Small intestine (tissue), 7 donors: ENCODE data around the gene NXPE3. TPM values are rescaled to one million over a fixed set of nuclear protein-coding genes. Genes with fewer than 3 reads are reported as not detected.

Experiments used
- DNase-seq, 2 donors: peaks; one replicate each; pipeline versions ENCODE4 v3.0.0 to v3.0.0-alpha.2; 2013
- FAIRE-seq: peaks from 2 replicates; lab custom pipeline; 2012; peaks lifted over from hg19 to GRCh38; lab: Jason Lieb, UNC
- H3K27ac ChIP-seq, 3 donors: one replicate each; pipeline ENCODE4 v1.5.1; 2013; ENCODE audit warnings: low read length in 2 of 3, mild to moderate bottlenecking in 2 of 3, control low read depth in 1 of 3, inconsistent platforms in 1 of 3, low read depth in 1 of 3, moderate library complexity in 1 of 3
- H3K27me3 ChIP-seq, 3 donors: one replicate each; pipeline ENCODE4 v1.6.1; 2013; ENCODE audit warnings: low read length in 3 of 3, inconsistent platforms in 1 of 3; ENCODE audit not compliant: control insufficient read depth in 3 of 3, insufficient read depth in 3 of 3
- H3K36me3 ChIP-seq, 3 donors: one replicate each; pipeline ENCODE4 v1.6.1; 2013; ENCODE audit warnings: low read length in 3 of 3, inconsistent platforms in 1 of 3, low read depth in 1 of 3, mild to moderate bottlenecking in 1 of 3, moderate library complexity in 1 of 3; ENCODE audit not compliant: control insufficient read depth in 3 of 3, insufficient read depth in 2 of 3
- H3K4me1 ChIP-seq, 3 donors: one replicate each; pipeline ENCODE4 v1.6.1; 2013; ENCODE audit warnings: low read length in 2 of 3, inconsistent platforms in 1 of 3, low read depth in 1 of 3, mild to moderate bottlenecking in 1 of 3, moderate library complexity in 1 of 3; ENCODE audit not compliant: control insufficient read depth in 3 of 3, insufficient read depth in 2 of 3
- H3K4me3 ChIP-seq, 3 donors: one replicate each; pipeline ENCODE4 v1.5.1; 2013; ENCODE audit warnings: low read length in 3 of 3, control low read depth in 1 of 3, inconsistent platforms in 1 of 3, low read depth in 1 of 3, mild to moderate bottlenecking in 1 of 3, moderate library complexity in 1 of 3
- H3K9me3 ChIP-seq, 2 donors: one replicate each; pipeline ENCODE4 v1.6.1; 2013; ENCODE audit warnings: low read depth in 1 of 2, low read length in 1 of 2; ENCODE audit not compliant: control insufficient read depth in 2 of 2, insufficient read depth in 1 of 2
- WGBS, 3 donors: extraction: QIAGEN DNeasy Blood & Tissue Kit; methylation state at CpG; one replicate each; pipeline ENCODE4 v1.1.7; 2013; 5-methylcytosine and 5-hydroxymethylcytosine counted together
- polyA plus RNA-seq, 4 donors: library from polyadenylated mRNA; stranded (reverse) in 3 of 4; unstranded in 1 of 4; fragments of 200-250 nt in 3 of 4; fragments of 120-200 nt in 1 of 4; gene quantifications; one replicate each; pipeline versions ENCODE4 v1.2.1 to v1.2.3, GENCODE V29; 2013
- donor health status: healthy with polysubstance abuse.
- donor health status: control.
- donor health status: control.
- donor health status: Bipolar disorder and iron deficiency.
- donor health status: healthy.

Gene NXPE3
- polyA plus RNA-seq, 4 donors: 0.45 to 5.4 (median 1.5) TPM

DNA sequence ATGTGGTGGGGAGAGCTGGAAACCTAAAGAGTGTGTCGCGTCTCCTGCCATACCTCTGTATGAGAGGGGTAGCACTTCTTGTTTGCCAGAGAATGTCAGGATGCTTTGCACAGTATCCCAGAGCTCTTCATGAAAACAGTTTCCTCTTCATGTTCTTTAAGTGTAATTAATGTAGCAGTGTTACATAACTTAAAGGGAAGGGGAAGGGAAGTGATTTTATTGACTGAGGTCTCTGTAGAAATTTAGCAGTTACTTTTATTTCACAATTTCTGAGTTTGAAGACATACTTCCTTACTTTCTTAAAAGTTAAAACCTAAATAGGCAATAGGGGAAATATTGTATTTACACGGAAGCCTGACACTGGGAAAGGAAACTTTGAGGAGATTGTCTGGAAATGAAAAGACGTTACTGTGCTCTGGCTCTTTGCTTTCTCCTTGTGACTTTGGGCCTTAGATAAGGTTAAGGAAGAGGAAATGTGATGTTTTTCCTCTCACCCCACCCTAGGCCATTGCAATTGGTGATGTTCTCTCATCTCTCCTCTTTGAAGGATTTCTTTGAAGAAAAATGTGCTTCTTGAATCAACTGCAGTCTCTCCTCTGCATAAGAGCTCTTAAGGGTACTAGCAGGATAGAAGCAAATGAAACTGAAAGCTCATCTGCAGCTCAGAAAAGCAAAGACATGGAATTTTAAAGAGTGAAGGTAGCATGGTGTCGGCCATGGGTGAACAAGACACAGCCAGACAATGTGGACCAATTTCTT, 6.0 kb downstream of the NXPE3 start:
- no peak for DNase-seq
- H3K9me3 ChIP-seq: no peaks in the 10 kb centered on the region

DNA sequence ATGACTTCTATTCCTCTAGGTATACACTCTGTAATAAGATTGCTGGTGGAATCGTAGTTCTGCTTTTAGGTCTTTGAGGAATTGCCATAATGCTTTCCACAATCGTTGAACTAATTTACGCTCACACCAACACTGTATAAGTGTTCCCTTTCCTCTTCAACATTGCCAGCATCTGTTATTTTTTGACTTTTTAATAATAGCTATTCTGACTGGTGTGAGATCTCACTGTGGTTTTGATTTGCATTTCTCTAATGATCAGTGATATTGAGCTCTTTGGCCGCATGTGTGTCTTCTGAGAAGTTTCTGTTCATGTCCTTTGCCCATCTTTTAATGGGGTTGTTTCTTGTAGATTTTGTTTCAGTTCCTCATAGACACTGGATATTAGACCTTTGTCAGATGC, 12.8 kb downstream of the NXPE3 start:
- Histone ChIP-seq H3K27me3 (no peaks in the 10 kb centered on the region), H3K27ac (peak overlapping the region in 1 of 3 donors; percentile 38), H3K4me1 (no peaks in the 10 kb centered on the region), H3K36me3 (peaks cover 0 to 6% (median 4%) of the 10 kb centered on the region in 3 donors), H3K4me3 (no peak overlapping the region), H3K9me3 (peaks cover 0 to 2% of the 10 kb centered on the region in 2 donors)
- no peak for DNase-seq
- 86 to 95% (median 93%) methylated on average over 4 of the region's 4 CpGs for WGBS, 3 donors
- no peak for FAIRE-seq

More for the DNA sequence above, 6.0 kb downstream of the NXPE3 start:
- Histone ChIP-seq H3K27ac (peak overlapping the region in 2 of 3 donors; percentile 25 to 63), H3K36me3 (peaks cover 0 to 4% (median 0%) of the 10 kb centered on the region in 3 donors), H3K4me1 (peaks cover 0 to 3% (median 0%) of the 10 kb centered on the region in 3 donors), H3K27me3 (no peaks in the 10 kb centered on the region), H3K4me3 (no peak overlapping the region)
- no peak for FAIRE-seq
- 73 to 88% (median 87%) methylated on average over 5 of the region's 5 CpGs for WGBS, 3 donors

DNA sequence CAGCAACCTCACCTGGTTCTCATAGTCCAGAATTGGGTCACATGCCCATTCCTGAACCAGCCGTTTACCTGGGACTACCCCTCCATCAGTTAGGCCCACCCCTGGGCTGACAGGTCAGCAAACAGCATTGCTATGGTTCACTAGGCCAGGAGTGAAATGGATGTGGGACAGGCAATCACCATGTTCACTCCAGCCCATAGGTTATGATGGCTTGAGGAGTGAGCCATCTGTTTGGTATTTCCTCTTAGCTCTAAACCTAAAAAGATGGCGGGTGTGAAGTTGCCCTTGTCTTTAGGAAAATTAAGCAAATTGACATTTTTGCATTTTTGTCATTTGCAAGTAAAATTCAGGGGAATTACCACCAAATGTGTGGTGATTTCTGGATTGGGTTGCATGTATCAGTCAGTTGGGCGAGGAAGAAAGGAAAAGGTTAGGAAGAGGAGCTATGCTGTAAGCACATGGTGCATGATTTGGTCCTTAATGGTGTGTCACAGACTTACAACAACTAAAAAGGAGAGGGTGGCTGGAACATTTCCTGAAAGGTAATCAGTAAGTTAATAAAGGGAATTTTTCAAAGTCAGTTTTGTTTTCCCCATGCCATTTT, 17.2 kb downstream of the NXPE3 start:
- Histone ChIP-seq H3K27ac (no peak overlapping the region), H3K36me3 (peaks cover 0 to 7% (median 0%) of the 10 kb centered on the region in 3 donors), H3K4me1 (no peaks in the 10 kb centered on the region), H3K27me3 (no peaks in the 10 kb centered on the region), H3K9me3 (peaks cover 0 to 2% of the 10 kb centered on the region in 2 donors), H3K4me3 (no peak overlapping the region)
- 92 to 97% (median 96%) methylated on average over 3 of the region's 3 CpGs for WGBS, 3 donors
- DNase-seq: no peak
- FAIRE-seq: no peak

DNA sequence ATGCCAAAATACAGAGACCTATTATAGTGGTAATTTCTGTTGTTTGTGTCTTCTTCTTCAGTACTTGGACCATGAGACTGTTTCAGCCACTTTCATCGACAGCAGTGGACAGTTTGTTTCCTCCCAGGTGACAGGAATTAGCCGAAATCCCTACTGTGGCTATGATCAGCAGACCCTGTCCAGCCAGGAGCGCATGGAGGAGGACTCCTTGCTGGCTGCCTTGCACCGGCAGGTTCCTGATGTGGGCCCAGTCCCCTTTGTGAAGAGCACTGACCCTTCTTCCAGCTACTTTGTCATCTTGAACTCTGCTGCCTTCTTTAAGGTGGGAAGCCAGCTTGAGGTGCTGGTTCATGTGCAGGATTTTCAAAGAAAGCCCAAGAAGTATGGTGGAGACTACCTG, 22.2 kb downstream of the NXPE3 start:
- no peak for DNase-seq
- H3K27me3 ChIP-seq: no peaks in the 10 kb centered on the region
- peaks cover 0 to 4% (median 0%) of the 10 kb centered on the region in 3 donors for H3K36me3 ChIP-seq
- no peak overlapping the region for H3K4me3 ChIP-seq
- no peak overlapping the region for H3K27ac ChIP-seq
- FAIRE-seq: no peak
- H3K4me1 ChIP-seq: no peaks in the 10 kb centered on the region
- H3K9me3 ChIP-seq: no peaks in the 10 kb centered on the region
- 92 to 97% (median 95%) methylated on average over 4 of the region's 4 CpGs for WGBS, 3 donors

DNA sequence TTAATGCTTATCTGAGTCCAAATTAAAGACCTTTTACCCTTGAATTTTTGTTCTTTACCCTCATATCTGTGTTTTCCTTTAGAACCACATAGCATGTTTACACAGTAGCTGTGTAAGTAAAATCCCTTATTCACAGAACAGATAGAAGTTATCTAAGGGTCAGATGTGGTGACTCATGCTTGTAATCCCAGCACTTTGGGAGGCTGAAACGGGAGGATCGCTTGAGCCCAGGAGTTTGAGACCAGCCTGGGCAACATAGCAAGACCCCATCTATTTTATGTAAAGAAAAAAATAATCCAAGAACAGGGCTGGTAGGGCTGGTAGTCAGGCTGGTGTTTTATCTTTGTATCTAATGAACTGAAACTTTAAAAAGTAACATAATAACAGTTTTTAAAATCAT, 23.2 kb downstream of the NXPE3 start:
- 60 to 83% (median 64%) methylated on average over 2 of the region's 2 CpGs for WGBS, 3 donors
- H3K27ac ChIP-seq: no peak overlapping the region
- peaks cover 0 to 4% (median 0%) of the 10 kb centered on the region in 3 donors for H3K36me3 ChIP-seq
- no peaks in the 10 kb centered on the region for H3K4me1 ChIP-seq
- no peak overlapping the region for H3K4me3 ChIP-seq
- no peaks in the 10 kb centered on the region for H3K9me3 ChIP-seq
- no peak for FAIRE-seq
- no peaks in the 10 kb centered on the region for H3K27me3 ChIP-seq
- DNase-seq: no peak

DNA sequence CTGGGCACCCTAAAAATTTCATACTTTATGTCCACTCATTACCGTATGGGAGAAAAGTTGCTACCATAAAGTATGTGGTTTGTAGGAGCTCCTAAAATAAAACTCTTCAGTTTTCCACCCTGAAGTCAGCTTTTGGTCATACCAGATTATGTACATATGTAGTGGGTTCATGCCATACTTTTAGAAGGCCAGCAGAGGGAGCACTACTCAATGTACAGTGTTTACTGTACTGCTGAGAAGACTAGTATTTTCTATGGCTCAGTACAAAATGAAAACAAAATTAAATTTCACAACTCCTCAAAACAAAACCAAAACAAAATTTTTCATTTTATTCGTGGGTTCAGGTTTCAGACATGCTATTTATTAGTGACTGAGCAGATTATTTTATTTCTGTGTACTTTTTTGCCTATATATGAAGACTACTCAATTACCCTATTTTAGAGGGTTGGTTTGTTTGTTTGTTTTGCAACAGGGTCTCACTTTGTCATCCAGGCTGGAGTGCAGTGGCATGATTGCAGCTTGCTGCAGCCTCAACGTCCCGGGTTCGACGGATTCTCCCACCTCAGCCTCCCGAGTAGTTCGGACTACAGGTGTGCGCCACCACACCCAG, 24.3 kb downstream of the NXPE3 start:
- Histone ChIP-seq H3K9me3 (no peaks in the 10 kb centered on the region), H3K4me3 (no peak overlapping the region), H3K36me3 (peaks cover 0 to 4% (median 0%) of the 10 kb centered on the region in 3 donors), H3K4me1 (no peaks in the 10 kb centered on the region), H3K27me3 (no peaks in the 10 kb centered on the region), H3K27ac (peak overlapping the region in 1 of 3 donors; percentile 57)
- FAIRE-seq: peak; percentile 90
- peak; percentile 75 to 82 for DNase-seq
- WGBS, 3 donors: 74 to 79% (median 78%) methylated on average over 9 of the region's 9 CpGs

DNA sequence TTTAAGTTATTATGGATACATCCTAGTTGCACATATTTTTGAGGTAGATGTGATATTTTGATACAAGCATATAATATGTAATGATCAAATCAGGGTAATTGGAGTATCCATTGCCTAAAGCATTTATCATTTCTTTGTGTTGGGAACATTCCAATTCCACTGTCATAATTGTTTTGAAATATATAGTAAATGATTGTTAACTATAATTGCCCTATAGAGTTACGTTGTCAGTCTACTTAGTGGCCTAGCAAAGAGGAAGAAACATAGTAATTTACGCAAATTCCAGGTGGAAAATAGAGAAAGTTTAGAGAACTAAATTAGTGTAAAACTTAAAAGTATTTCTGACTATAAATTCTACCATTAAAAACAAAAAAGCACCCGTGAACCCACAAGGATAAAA, 24.9 kb downstream of the NXPE3 start:
- peaks cover 0 to 4% (median 0%) of the 10 kb centered on the region in 3 donors for H3K36me3 ChIP-seq
- H3K27me3 ChIP-seq: no peaks in the 10 kb centered on the region
- WGBS, 3 donors: 76 to 87% (median 81%) methylated on average over 3 of the region's 3 CpGs
- no peaks in the 10 kb centered on the region for H3K9me3 ChIP-seq
- no peaks in the 10 kb centered on the region for H3K4me1 ChIP-seq
- no peak overlapping the region for H3K4me3 ChIP-seq
- FAIRE-seq: no peak
- H3K27ac ChIP-seq: no peak overlapping the region
- DNase-seq: no peak

DNA sequence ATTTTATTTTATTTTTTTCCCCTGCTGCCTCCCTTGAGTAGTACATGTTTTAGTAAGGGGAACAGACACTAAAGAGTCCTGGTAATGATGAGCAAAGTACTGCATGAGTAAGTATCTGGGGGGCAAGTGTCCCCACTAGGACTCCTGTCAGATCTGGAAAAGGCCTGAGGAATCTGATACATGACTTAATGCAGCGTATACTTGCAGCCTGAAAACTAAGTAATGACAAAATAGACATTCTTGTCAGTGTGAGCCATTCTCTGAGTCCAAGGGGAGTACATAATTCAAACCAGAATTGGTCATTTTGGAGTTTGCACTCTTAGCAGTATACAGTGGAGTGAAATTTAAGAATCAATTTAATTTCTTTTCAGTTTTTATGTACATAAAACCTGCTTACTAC, 27.5 kb downstream of the NXPE3 start:
- Histone ChIP-seq H3K9me3 (no peaks in the 10 kb centered on the region), H3K4me3 (no peak overlapping the region), H3K27ac (no peak overlapping the region), H3K36me3 (no peaks in the 10 kb centered on the region), H3K4me1 (no peaks in the 10 kb centered on the region), H3K27me3 (no peaks in the 10 kb centered on the region)
- DNase-seq (no peak), FAIRE-seq (no peak)
- 93 to 100% (median 96%) methylated on average over 1 of the region's 1 CpG for WGBS, 3 donors
